Stimulated activated naive CD8-positive, alpha-beta T cell treated with anti-CD3 and anti-CD28 coated beads, Interleukin-15, Interleukin-2, amounts not matched to agents 100 ng/mL and 50 ng/mL, for 24 hours (primary cell): Measurements from ENCODE around the gene RNU7-1.

Experiments
- H3K27ac Mint-ChIP-seq: one replicate; pipeline ENCODE4 v1.8.0; 2021; ENCODE audit warnings: mild to moderate bottlenecking, mixed read lengths
- H3K27me3 Mint-ChIP-seq: one replicate; pipeline ENCODE4 v1.8.0; 2021; ENCODE audit warnings: mixed read lengths
- H3K36me3 Mint-ChIP-seq: one replicate; pipeline ENCODE4 v1.8.0; 2021; ENCODE audit warnings: low read depth, mixed read lengths
- H3K4me1 Mint-ChIP-seq: one replicate; pipeline ENCODE4 v1.8.0; 2021; ENCODE audit warnings: low read depth, mixed read lengths
- H3K4me3 Mint-ChIP-seq: one replicate; pipeline ENCODE4 v1.8.0; 2021; ENCODE audit warnings: mild to moderate bottlenecking, mixed read lengths
- H3K9me3 Mint-ChIP-seq: one replicate; pipeline ENCODE4 v1.8.0; 2021; ENCODE audit warnings: mixed read lengths

Gene RNU7-1

GRCh38 chr12:6960593-6961277 is 17.1 kb downstream of the RNU7-1 start:
- Mint-ChIP-seq H3K27ac (peak overlapping the region; percentile 95), H3K4me1 (peaks cover 92% of the 10 kb centered on the region), H3K27me3 (no peaks in the 10 kb centered on the region), H3K9me3 (no peaks in the 10 kb centered on the region), H3K36me3 (peaks cover 72% of the 10 kb centered on the region), H3K4me3 (peak overlapping the region; percentile 98)

DNA sequence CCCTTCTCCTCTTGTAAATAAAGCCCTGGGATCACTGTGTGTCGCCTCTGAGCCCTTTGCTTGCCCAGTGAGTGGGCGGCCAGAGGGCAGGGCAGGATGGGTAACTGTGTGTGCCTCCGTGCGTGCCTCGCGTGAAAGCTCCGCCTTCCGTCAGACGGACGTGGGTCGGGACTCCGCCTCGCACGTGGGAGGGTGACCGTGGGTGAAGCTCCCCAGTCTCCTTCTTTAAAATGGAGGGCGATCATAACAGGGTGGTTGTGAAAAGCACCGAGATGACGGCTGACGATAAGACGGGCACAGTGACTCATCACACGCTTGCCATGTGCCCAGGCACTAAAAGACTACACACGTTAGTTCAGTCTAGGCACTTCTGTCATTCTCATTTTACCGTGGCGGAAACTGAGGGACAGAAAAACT is 17.7 kb downstream of the RNU7-1 start:
- peaks cover 72% of the 10 kb centered on the region for H3K36me3 Mint-ChIP-seq
- H3K27ac Mint-ChIP-seq = peak overlapping the region; percentile 95
- H3K27me3 Mint-ChIP-seq = no peaks in the 10 kb centered on the region

GRCh38 chr12:6961695-6962284 is 18.2 kb downstream of the RNU7-1 start:
- Mint-ChIP-seq H3K4me1 (peaks cover 92% of the 10 kb centered on the region), H3K4me3 (peak overlapping the region; percentile 98), H3K27ac (peak overlapping the region; percentile 95), H3K36me3 (peaks cover 71% of the 10 kb centered on the region), H3K9me3 (no peaks in the 10 kb centered on the region), H3K27me3 (no peaks in the 10 kb centered on the region)

More for the DNA sequence above, 17.7 kb downstream of the RNU7-1 start:
- peak overlapping the region; percentile 98 for H3K4me3 Mint-ChIP-seq
- H3K4me1 Mint-ChIP-seq = peaks cover 92% of the 10 kb centered on the region
- no peaks in the 10 kb centered on the region for H3K9me3 Mint-ChIP-seq

GRCh38 chr12:6962285-6963015 is 18.8 kb downstream of the RNU7-1 start:
- Mint-ChIP-seq H3K4me3 (peak overlapping the region; percentile 98), H3K36me3 (peaks cover 70% of the 10 kb centered on the region), H3K27me3 (no peaks in the 10 kb centered on the region), H3K4me1 (peaks cover 92% of the 10 kb centered on the region), H3K27ac (peak overlapping the region; percentile 95), H3K9me3 (no peaks in the 10 kb centered on the region)

DNA sequence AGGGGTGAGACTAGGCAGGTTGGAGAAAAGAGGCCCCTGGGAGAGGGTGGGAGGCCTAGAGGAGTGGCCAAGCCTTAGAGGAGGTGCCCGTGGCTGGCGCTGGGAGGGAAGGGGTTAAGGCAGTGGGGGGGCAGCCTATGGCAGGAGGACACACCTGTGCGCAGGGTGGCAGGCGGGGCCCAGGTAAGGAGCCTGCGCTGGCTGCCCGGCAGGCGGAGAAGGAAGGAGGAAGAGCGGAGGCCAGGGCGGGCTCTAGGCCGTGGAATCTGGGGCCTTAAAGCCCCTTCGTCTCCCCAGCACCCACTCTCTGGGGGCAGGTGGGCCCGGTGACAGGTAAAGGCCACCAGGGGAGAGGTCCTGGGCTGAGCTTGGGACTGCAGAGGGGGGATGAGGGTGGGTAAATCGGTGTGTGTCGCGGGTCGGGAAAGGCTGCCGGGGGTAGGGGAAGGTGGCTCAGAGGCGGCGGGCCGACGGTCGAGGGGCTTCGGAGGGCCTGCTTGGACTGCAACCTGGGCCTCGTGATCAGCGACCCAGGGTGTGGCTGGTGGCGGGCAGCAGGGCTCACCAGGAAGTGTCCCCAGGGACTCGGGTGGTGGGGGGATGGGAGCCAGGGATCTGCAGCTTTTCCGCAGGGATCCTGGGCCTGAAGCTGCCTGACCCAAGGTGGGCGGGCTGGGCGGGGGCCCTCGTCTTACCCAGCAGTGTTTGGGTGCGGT is 19.6 kb downstream of the RNU7-1 start:
- Mint-ChIP-seq H3K27ac (peak overlapping the region; percentile 95), H3K27me3 (no peaks in the 10 kb centered on the region), H3K36me3 (peaks cover 70% of the 10 kb centered on the region), H3K4me1 (peaks cover 92% of the 10 kb centered on the region), H3K9me3 (no peaks in the 10 kb centered on the region), H3K4me3 (peak overlapping the region; percentile 32)

DNA sequence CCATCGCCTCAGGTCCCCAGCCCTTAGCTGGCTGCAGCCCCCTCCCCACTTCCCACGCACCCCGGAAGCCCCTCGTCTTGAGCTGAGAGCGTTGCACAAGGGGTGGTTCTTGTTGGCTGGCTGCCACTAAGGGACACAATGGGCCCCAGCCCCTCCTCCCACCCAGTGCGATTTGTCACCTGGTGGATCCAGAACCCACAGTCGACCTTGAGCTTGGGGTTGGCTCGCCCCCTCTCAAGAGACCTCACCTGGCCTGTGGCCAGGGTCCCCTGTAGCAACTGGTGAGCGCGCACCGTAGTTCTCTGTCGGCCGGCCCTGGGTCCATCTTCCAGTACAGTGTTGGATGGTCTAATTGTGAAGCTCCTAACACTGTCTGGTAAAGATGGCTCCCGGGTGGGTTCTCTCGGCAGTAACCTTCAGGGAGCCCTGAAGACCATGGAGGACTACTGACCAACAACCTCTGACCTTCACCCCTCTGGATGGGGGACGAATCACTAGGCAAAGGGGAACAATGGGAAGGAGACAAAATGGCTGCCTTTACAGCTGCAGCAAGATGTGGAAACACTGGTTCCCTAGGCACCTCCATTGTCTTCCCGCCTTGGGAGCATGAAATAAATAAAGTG is 20.3 kb downstream of the RNU7-1 start:
- peak overlapping the region; percentile 94 for H3K27ac Mint-ChIP-seq
- peaks cover 70% of the 10 kb centered on the region for H3K36me3 Mint-ChIP-seq
- no peaks in the 10 kb centered on the region for H3K27me3 Mint-ChIP-seq
- H3K9me3 Mint-ChIP-seq = no peaks in the 10 kb centered on the region
- H3K4me3 Mint-ChIP-seq = no peak overlapping the region
- H3K4me1 Mint-ChIP-seq = peaks cover 92% of the 10 kb centered on the region

DNA sequence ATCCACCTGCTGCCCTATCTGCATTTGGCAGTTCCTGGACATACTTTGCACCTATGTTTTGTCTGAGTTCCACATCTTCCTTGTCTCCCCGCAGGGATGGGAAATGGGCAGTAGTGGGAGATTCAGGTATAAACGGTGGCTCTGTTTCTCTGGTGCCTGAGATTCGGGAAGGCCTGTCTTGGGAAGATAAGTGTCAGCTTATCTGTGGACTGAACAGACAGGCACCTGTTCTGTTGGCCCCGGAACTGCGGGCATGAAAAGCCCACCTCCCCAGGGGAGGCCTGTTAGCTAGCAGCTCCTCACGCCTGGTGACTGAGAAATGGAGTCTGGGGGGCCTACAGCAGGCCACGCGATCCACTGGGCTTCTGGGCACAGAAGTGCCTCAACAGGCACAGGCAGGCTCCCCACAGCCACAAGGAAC is 21.0 kb downstream of the RNU7-1 start:
- Mint-ChIP-seq H3K4me3 (peak overlapping the region; percentile 26), H3K4me1 (peaks cover 90% of the 10 kb centered on the region), H3K27me3 (no peaks in the 10 kb centered on the region), H3K9me3 (no peaks in the 10 kb centered on the region), H3K36me3 (peaks cover 70% of the 10 kb centered on the region), H3K27ac (peak overlapping the region; percentile 94)

- Mint-ChIP-seq H3K9me3 (no peaks in the 10 kb centered on the region), H3K4me3 (peak overlapping the region; percentile 45), H3K27me3 (no peaks in the 10 kb centered on the region), H3K27ac (peak overlapping the region; percentile 94), H3K4me1 (peaks cover 85% of the 10 kb centered on the region), H3K36me3 (peaks cover 72% of the 10 kb centered on the region)
Measured at GRCh38 chr12:6965026-6965661, 21.5 kb downstream of the RNU7-1 start.

GRCh38 chr12:6965714-6966113 is 22.1 kb downstream of the RNU7-1 start:
- Mint-ChIP-seq H3K4me3 (peak overlapping the region; percentile 45), H3K36me3 (peaks cover 68% of the 10 kb centered on the region), H3K9me3 (no peaks in the 10 kb centered on the region), H3K4me1 (peaks cover 80% of the 10 kb centered on the region), H3K27ac (peak overlapping the region; percentile 94), H3K27me3 (no peaks in the 10 kb centered on the region)

- peak overlapping the region; percentile 94 for H3K27ac Mint-ChIP-seq
- H3K9me3 Mint-ChIP-seq = no peaks in the 10 kb centered on the region
- H3K27me3 Mint-ChIP-seq = no peaks in the 10 kb centered on the region
- H3K4me1 Mint-ChIP-seq = peaks cover 77% of the 10 kb centered on the region
- peak overlapping the region; percentile 67 for H3K4me3 Mint-ChIP-seq
- peaks cover 66% of the 10 kb centered on the region for H3K36me3 Mint-ChIP-seq
Measured at GRCh38 chr12:6966351-6966750, 22.7 kb downstream of the RNU7-1 start.

- no peaks in the 10 kb centered on the region for H3K9me3 Mint-ChIP-seq
- H3K27ac Mint-ChIP-seq = peak overlapping the region; percentile 78
- peak overlapping the region; percentile 43 for H3K4me3 Mint-ChIP-seq
- peaks cover 71% of the 10 kb centered on the region for H3K36me3 Mint-ChIP-seq
- H3K27me3 Mint-ChIP-seq = no peaks in the 10 kb centered on the region
- H3K4me1 Mint-ChIP-seq = peaks cover 77% of the 10 kb centered on the region
Measured at GRCh38 chr12:6967651-6968100, 24.1 kb downstream of the RNU7-1 start.

GRCh38 chr12:6968426-6968825 is 24.8 kb downstream of the RNU7-1 start:
- H3K4me3 Mint-ChIP-seq = peak overlapping the region; percentile 100
- peaks cover 79% of the 10 kb centered on the region for H3K36me3 Mint-ChIP-seq
- H3K27ac Mint-ChIP-seq = peak overlapping the region; percentile 100
- H3K9me3 Mint-ChIP-seq = no peaks in the 10 kb centered on the region
- no peaks in the 10 kb centered on the region for H3K27me3 Mint-ChIP-seq
- peaks cover 82% of the 10 kb centered on the region for H3K4me1 Mint-ChIP-seq

DNA sequence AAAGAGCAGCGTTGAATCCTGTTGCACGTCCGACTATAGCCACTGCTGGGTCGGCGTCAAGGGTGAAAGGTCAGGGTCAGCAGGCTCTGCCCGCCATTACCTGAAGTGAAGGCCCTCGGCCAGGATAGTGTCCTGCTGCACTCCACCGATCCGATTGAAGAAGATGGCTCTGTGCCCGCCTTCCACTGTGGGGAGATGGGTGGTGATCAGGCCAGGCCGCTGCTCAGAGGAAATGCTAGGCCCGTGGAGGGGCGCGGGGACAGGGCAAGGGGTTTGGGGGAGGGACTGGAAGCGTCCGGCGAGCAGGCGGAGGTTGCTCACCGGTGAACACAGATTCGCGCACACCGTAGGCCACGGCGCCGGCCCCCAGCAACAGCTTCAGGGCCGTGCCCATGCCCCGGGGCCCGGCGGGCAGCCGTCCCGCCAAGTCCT is 26.5 kb downstream of the RNU7-1 start:
- Mint-ChIP-seq H3K4me3 (peak overlapping the region; percentile 100), H3K27me3 (no peaks in the 10 kb centered on the region), H3K27ac (peak overlapping the region; percentile 100), H3K9me3 (no peaks in the 10 kb centered on the region), H3K4me1 (peaks cover 76% of the 10 kb centered on the region), H3K36me3 (peaks cover 89% of the 10 kb centered on the region)

- peaks cover 39% of the 10 kb centered on the region for H3K4me1 Mint-ChIP-seq
- H3K27me3 Mint-ChIP-seq = no peaks in the 10 kb centered on the region
- H3K9me3 Mint-ChIP-seq = no peaks in the 10 kb centered on the region
- H3K4me3 Mint-ChIP-seq = peak overlapping the region; percentile 37
- peaks cover 87% of the 10 kb centered on the region for H3K36me3 Mint-ChIP-seq
- H3K27ac Mint-ChIP-seq = peak overlapping the region; percentile 100
Measured at GRCh38 chr12:6974180-6974579, 30.6 kb downstream of the RNU7-1 start.
